HepG2 (cell line): ENCODE measurements around the gene PHB1. TPM values are rescaled to one million over a fixed set of nuclear protein-coding genes. Genes with fewer than 3 reads are reported as not detected.

Experiments used
- ASH2L ChIP-seq: fragments of 300-600, 200-600 bp; sonication (generic); IDR thresholded peaks from 2 replicates; pipeline ENCODE4 v1.7.0; 2017; ENCODE audit warnings: low read depth, mild to moderate bottlenecking, moderate library complexity, mixed read lengths, low read length; ENCODE audit not compliant: insufficient read length
- BRF2 ChIP-seq: sonication (generic); formaldehyde crosslinking; IDR thresholded peaks from 2 replicates; pipeline ENCODE4 v1.8.1; 2022; ENCODE audit warnings: mild to moderate bottlenecking, missing genetic modification reagents
- DMAP1 ChIP-seq: IDR thresholded peaks from 2 replicates; pipeline ENCODE4 v1.6.1; 2016
- DNMT3B ChIP-seq: conservative IDR thresholded peaks from 2 replicates; pipeline ENCODE4 v1.6.1; 2016; ENCODE audit warnings: missing biosample characterization, control low read depth
- EP300 ChIP-seq, 3 experiments: sonication (generic) in 1 of 3; formaldehyde crosslinking in 1 of 3; IDR thresholded peaks; 2 replicates each; pipeline versions ENCODE4 v1.5.1 to v1.6.1; 2011 to 2020; ENCODE audit warnings: low read depth in 2 of 3, low read length in 2 of 3, borderline replicate concordance in 1 of 3, improper control_type of control experiment in 1 of 3, mild to moderate bottlenecking in 1 of 3, missing genetic modification reagents in 1 of 3, moderate library complexity in 1 of 3
- GRHL1 ChIP-seq: sonication (generic); formaldehyde crosslinking; conservative IDR thresholded peaks from 2 replicates; pipeline ENCODE4 v1.8.0; 2022; ENCODE audit warnings: missing genetic modification reagents
- HDAC6 ChIP-seq: fragments of 200-600 bp; sonication (generic); IDR thresholded peaks from 2 replicates; pipeline ENCODE4 v1.7.0; 2017; ENCODE audit warnings: mild to moderate bottlenecking, antibody characterized with exemption, low read length, low read depth
- KLF11 ChIP-seq: IDR thresholded peaks from 2 replicates; pipeline ENCODE4 v1.6.1; 2016; ENCODE audit warnings: missing compliant biosample characterization
- KLF15 ChIP-seq: sonication (generic); formaldehyde crosslinking; IDR thresholded peaks from 2 replicates; pipeline ENCODE4 v1.8.1; 2023; ENCODE audit warnings: borderline replicate concordance, mild to moderate bottlenecking, inconsistent platforms, missing genetic modification reagents, mixed read lengths
- MEIS2 ChIP-seq: sonication (generic); formaldehyde crosslinking; IDR thresholded peaks from 2 replicates; pipeline ENCODE4 v1.9.0; 2021; ENCODE audit warnings: mild to moderate bottlenecking, missing genetic modification reagents
- MTF1 ChIP-seq: sonication (generic); formaldehyde crosslinking; IDR thresholded peaks from 2 replicates; pipeline ENCODE4 v1.5.0; 2020; ENCODE audit warnings: missing genetic modification reagents
- NFATC3 ChIP-seq: sonication (generic); formaldehyde crosslinking; IDR thresholded peaks from 2 replicates; pipeline ENCODE4 v1.5.1; 2020; ENCODE audit warnings: mild to moderate bottlenecking, missing genetic modification reagents
- NR2F6 ChIP-seq, 2 experiments: IDR thresholded peaks; 2 replicates each; pipeline ENCODE4 v1.6.1; 2016; ENCODE audit warnings: antibody characterized with exemption in 1 of 2, mild to moderate bottlenecking in 1 of 2
- REXO4 ChIP-seq: sonication (generic); formaldehyde crosslinking; IDR thresholded peaks from 2 replicates; pipeline ENCODE4 v1.8.0; 2022; ENCODE audit warnings: missing genetic modification reagents, mild to moderate bottlenecking, borderline replicate concordance
- SKIL ChIP-seq: sonication (generic); formaldehyde crosslinking; IDR thresholded peaks from 2 replicates; pipeline ENCODE4 v1.8.0; 2022; ENCODE audit warnings: missing genetic modification reagents, mild to moderate bottlenecking, moderate library complexity, borderline replicate concordance
- SMARCE1 ChIP-seq: fragments of 450-650 bp; IDR thresholded peaks from 2 replicates; pipeline ENCODE4 v1.6.1; 2017; ENCODE audit warnings: borderline replicate concordance
- SOX6 ChIP-seq, 2 experiments: fragments of 450-650 bp in 1 of 2; sonication (generic) in 1 of 2; formaldehyde crosslinking in 1 of 2; IDR thresholded peaks; 2 replicates each; pipeline versions ENCODE4 v1.4.0 to v1.6.1; 2017 to 2020; ENCODE audit warnings: antibody characterized with exemption in 1 of 2, mild to moderate bottlenecking in 1 of 2, missing genetic modification reagents in 1 of 2
- XRCC5 ChIP-seq: fragments of 200-400 bp; formaldehyde crosslinking; optimal IDR thresholded peaks from 2 replicates; pipeline ENCODE3; 2017; ENCODE audit warnings: mild to moderate bottlenecking, low read length
- ZFYVE20 ChIP-seq: sonication (generic); formaldehyde crosslinking; IDR thresholded peaks from 2 replicates; pipeline ENCODE4 v1.8.0; 2023; ENCODE audit warnings: low read depth, mild to moderate bottlenecking, moderate library complexity, missing genetic modification reagents, borderline replicate concordance
- ZNF20 ChIP-seq: sonication (generic); formaldehyde crosslinking; IDR thresholded peaks from 2 replicates; pipeline ENCODE4 v1.4.0; 2020; ENCODE audit warnings: mild to moderate bottlenecking, moderate library complexity, missing genetic modification reagents
- ZNF577 ChIP-seq: sonication (generic); formaldehyde crosslinking; IDR thresholded peaks from 2 replicates; pipeline ENCODE4 v1.4.0; 2020; ENCODE audit warnings: mild to moderate bottlenecking, low read depth, missing genetic modification reagents, borderline replicate concordance
- ZNF629 ChIP-seq: sonication (generic); formaldehyde crosslinking; conservative IDR thresholded peaks from 2 replicates; pipeline ENCODE4 v1.5.0; 2020; ENCODE audit warnings: missing genetic modification reagents
- ZNF670 ChIP-seq: sonication (generic); formaldehyde crosslinking; IDR thresholded peaks from 2 replicates; pipeline ENCODE4 v1.8.0; 2022; ENCODE audit warnings: mild to moderate bottlenecking, missing genetic modification reagents, borderline replicate concordance
- ZNF792 ChIP-seq: IDR thresholded peaks from 2 replicates; pipeline ENCODE4 v1.6.1; 2016
- polyA plus RNA-seq, 8 experiments: library from polyadenylated mRNA; depleted of rRNA in 3 of 8; stranded (reverse) in 7 of 8; unstranded in 1 of 8; fragments of >200 nt; fragmentation: Illumina TruSeq in 4 of 8; extraction: Trizol in 4 of 8; gene quantifications; 2 replicates each; pipeline versions ENCODE4 v1.2.1 to v1.2.3, GENCODE V29; 2011 to 2016; ENCODE audit warnings: low read depth in 4 of 8, missing spikeins in 1 of 8, mixed read lengths in 1 of 8; ENCODE audit not compliant: insufficient read depth in 1 of 8
- total RNA-seq, 5 experiments: library from RNA; depleted of rRNA; stranded (reverse); fragments of >200 nt; fragmentation: Illumina TruSeq; extraction: Trizol; gene quantifications; 2 replicates each; pipeline ENCODE4 v1.2.3, GENCODE V29; 2016; ENCODE audit warnings: low read depth in 1 of 5

Gene PHB1
- total and polyA plus RNA-seq, 2 of the 13 experiments (the other 11 are each of a cell fraction or from before 2014, with no cell fraction given), result 515 to 688 TPM

GRCh38 chr17:49361129-49361901, 53.4 kb downstream of the PHB1 start (continued):
- TF ChIP-seq GRHL1 (CRISPR knock-in tag) (no peak), XRCC5 (peak; percentile 8), DMAP1 (CRISPR knock-in tag) (peak; percentile 61; the same call in 1 of the 2 replicates), HDAC6 (no peak), ZNF20 (CRISPR knock-in tag) (no peak), ZFYVE20 (no peak), ASH2L (peak; percentile 54), REXO4 (CRISPR knock-in tag) (no peak), BRF2 (CRISPR knock-in tag) (no peak), NFATC3 (no peak; the same call in 1 of the 2 replicates), MEIS2 (CRISPR knock-in tag) (no peak; the same call in 1 of the 2 replicates), EP300 (IDR thresholded peaks at IDR 0.05; ENCODE audit: low read depth in 2 of 2, low read length in 2 of 2) (no peak), EP300 (CRISPR knock-in tag; IDR thresholded peaks at IDR 0.05; ENCODE audit: borderline replicate concordance) (no peak), SOX6 (IDR thresholded peaks at IDR 0.05) (no peak), SOX6 (CRISPR knock-in tag; IDR thresholded peaks at IDR 0.05) (peak; percentile 42), ZNF577 (no peak), SMARCE1 (no peak), DNMT3B (CRISPR knock-in tag) (no peak), ZNF670 (no peak), ZNF792 (CRISPR knock-in tag) (no peak), KLF15 (CRISPR knock-in tag) (peak; percentile 48; the same call in 1 of the 2 replicates), SKIL (CRISPR knock-in tag) (no peak), KLF11 (CRISPR knock-in tag) (0 out of 2 replicates have a peak, but pooled peaks have one; percentile 28), ZNF629 (CRISPR knock-in tag) (no peak), NR2F6 (IDR thresholded peaks at IDR 0.05) (no peak), NR2F6 (CRISPR knock-in tag; IDR thresholded peaks at IDR 0.05) (no peak), MTF1 (CRISPR knock-in tag) (peak; percentile 47; the same call in 1 of the 2 replicates)
